GM12878 (cell line): ENCODE data around the gene CLASRP.

Experiments
- BCL11A ChIP-seq: IDR thresholded peaks from 2 replicates; pipeline ENCODE4 v1.6.1; 2011; ENCODE audit warnings: low read depth, low read length
- CHD2 ChIP-seq: IDR thresholded peaks from 2 replicates; pipeline ENCODE4 v1.6.1; 2011; ENCODE audit warnings: low read depth, low read length, improper control_type of control experiment, borderline replicate concordance
- EP300 ChIP-seq, 2 experiments: fragments of 150-350 bp in 1 of 2; IDR thresholded peaks; 2 replicates each; pipeline ENCODE4 v1.6.1; 2011 to 2012; ENCODE audit warnings: low read depth in 2 of 2, low read length in 2 of 2, borderline replicate concordance in 1 of 2, improper control_type of control experiment in 1 of 2, inconsistent platforms in 1 of 2; ENCODE audit not compliant: control insufficient read depth in 1 of 2
- POLR2A ChIP-seq: IDR thresholded peaks from 2 replicates; pipeline ENCODE4 v1.6.1; 2011; ENCODE audit warnings: low read depth, mild to moderate bottlenecking, low read length
- RB1 ChIP-seq: fragments of 450-650 bp; formaldehyde crosslinking; IDR thresholded peaks from 2 replicates; pipeline ENCODE4 v1.6.1; 2017; ENCODE audit warnings: mild to moderate bottlenecking, borderline replicate concordance
- RBBP5 ChIP-seq: fragments of 200-600 bp; sonication (generic); conservative IDR thresholded peaks from 2 replicates; pipeline ENCODE4 v1.6.1; 2016
- RCOR1 ChIP-seq: conservative IDR thresholded peaks from 2 replicates; pipeline ENCODE4 v1.6.1; 2012; ENCODE audit warnings: low read depth, low read length, improper control_type of control experiment
- SIN3A ChIP-seq: IDR thresholded peaks from 2 replicates; pipeline ENCODE4 v1.6.1; 2012; ENCODE audit warnings: low read depth, low read length, improper control_type of control experiment
- SMAD1 ChIP-seq: fragments of 450-650 bp; IDR thresholded peaks from 2 replicates; pipeline ENCODE4 v1.6.1; 2018; ENCODE audit warnings: mild to moderate bottlenecking, low read depth; ENCODE audit not compliant: partially characterized antibody
- SMC3 ChIP-seq: IDR thresholded peaks from 2 replicates; pipeline ENCODE4 v1.6.1; 2011; ENCODE audit warnings: low read length, improper control_type of control experiment, borderline replicate concordance
- SRF ChIP-seq, 2 experiments: IDR thresholded peaks; 2 replicates each; pipeline ENCODE4 v1.6.1; 2011; ENCODE audit warnings: low read depth in 2 of 2, low read length in 2 of 2, mild to moderate bottlenecking in 1 of 2, moderate library complexity in 1 of 2
- STAT1 ChIP-seq: fragments of 450-650 bp; conservative IDR thresholded peaks from 2 replicates; pipeline ENCODE4 v1.6.1; 2014; ENCODE audit warnings: antibody characterized with exemption, mild to moderate bottlenecking
- TF ChIP-seq, protein P1 (sequence below): IDR thresholded peaks from 2 replicates; pipeline ENCODE4 v1.6.1; 2011; ENCODE audit warnings: low read depth, mild to moderate bottlenecking, low read length, moderate library complexity, borderline replicate concordance; ENCODE audit errors: extremely low read depth

DNA sequence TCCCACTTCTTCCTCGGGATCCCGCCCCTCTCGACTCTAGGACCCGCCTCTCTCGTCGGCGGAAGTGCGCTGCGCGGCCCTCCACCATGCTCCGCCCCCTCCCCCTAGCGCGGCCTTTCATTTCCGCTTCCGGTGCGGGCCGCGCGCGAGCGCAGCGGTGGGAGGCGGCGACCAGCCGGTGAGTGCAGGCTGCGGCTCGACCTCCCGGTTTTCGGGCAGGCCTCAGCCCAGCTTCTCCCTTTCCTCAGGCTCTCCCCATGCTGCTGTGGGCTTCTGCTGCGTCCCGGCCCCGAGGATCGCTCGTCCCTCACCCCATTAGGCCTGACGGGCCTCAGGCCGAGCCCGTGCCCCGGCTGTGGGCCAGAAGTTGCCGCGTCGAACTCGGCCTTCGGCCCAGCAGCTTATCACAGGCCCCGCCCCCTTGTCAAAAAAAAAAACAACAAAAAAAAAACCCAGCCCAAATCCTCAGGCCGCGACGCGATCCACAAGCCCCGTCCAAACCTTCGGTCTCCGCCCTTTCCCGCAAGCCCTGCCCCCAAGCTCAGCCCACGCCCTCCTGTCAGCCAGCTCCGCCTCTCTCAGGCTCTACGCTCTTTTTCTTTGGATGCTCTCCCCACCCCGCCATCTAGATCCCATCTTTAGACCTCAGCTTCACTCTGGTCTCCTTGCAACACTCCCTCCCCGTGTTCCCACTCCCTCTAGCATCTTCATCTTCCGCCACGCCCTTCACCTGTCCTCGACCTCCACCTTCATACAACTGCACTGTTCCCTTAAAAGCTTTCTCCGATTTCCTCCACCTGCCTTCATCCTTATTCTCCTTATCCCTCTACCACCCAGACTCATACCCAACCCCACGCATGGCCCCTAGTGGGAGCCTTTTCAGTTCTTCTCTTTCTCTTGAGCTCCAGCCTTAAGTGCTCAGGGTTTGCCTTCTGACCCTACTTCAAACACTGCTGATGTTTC, at the start of gene CLASRP:
- TF ChIP-seq POLR2A (peak; percentile 99), SIN3A (peak; percentile 72; the same call in 1 of the 2 replicates), EP300 (IDR thresholded peaks at IDR 0.05; ENCODE audit: borderline replicate concordance in 1 of 2, control insufficient read depth in 1 of 2, low read depth in 2 of 2, low read length in 2 of 2) (no peak), RBBP5 (no peak), RCOR1 (no peak), CHD2 (peak; percentile 71), SMAD1 (no peak), BCL11A (no peak), SMC3 (no peak), RB1 (peak; percentile 68; the same call in 1 of the 2 replicates), STAT1 (no peak), SRF (IDR thresholded peaks at IDR 0.05; ENCODE audit: low read depth in 2 of 2, low read length in 2 of 2) (no peak)
- TF ChIP-seq, protein P1, sequence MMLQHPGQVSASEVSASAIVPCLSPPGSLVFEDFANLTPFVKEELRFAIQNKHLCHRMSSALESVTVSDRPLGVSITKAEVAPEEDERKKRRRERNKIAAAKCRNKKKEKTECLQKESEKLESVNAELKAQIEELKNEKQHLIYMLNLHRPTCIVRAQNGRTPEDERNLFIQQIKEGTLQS = no peak
